Astrocyte of the cerebellum (primary cell): ENCODE results near the gene NOP53.
"Not testable (repeated sequence)": the region's sequence is repeated elsewhere in the genome, so short reads cannot be mapped to it uniquely, and the experiment has no call there.

Experiments used
- DNase-seq: peaks from one replicate; pipeline ENCODE4 v3.0.0-alpha.2; 2011; ENCODE audit warnings: low read depth
- H3K4me3 ChIP-seq: 2 replicates; pipeline ENCODE4 v1.5.1; 2011; ENCODE audit warnings: mild to moderate bottlenecking, low read depth, low read length, moderate library complexity
- CTCF ChIP-seq: IDR thresholded peaks from 2 replicates; pipeline ENCODE4 v1.5.1; 2012; ENCODE audit warnings: low read length, low read depth, moderate library complexity, mild to moderate bottlenecking; ENCODE audit errors: missing control alignments
- in situ Hi-C: cut with HindIII; loops from 2 replicates; pipeline ENCODE4 v1.10.0; 2017; ENCODE audit warnings: low sequenced_read_pairs

NOP53 gene

GRCh38 chr19:47719047-47719859 is 26.1 kb upstream of the NOP53 start:
- peak; percentile 84 for DNase-seq
- TF ChIP-seq CTCF: no peak
- in situ Hi-C loops: no loop called here
- peak overlapping the region; percentile 15 for H3K4me3 ChIP-seq

DNA sequence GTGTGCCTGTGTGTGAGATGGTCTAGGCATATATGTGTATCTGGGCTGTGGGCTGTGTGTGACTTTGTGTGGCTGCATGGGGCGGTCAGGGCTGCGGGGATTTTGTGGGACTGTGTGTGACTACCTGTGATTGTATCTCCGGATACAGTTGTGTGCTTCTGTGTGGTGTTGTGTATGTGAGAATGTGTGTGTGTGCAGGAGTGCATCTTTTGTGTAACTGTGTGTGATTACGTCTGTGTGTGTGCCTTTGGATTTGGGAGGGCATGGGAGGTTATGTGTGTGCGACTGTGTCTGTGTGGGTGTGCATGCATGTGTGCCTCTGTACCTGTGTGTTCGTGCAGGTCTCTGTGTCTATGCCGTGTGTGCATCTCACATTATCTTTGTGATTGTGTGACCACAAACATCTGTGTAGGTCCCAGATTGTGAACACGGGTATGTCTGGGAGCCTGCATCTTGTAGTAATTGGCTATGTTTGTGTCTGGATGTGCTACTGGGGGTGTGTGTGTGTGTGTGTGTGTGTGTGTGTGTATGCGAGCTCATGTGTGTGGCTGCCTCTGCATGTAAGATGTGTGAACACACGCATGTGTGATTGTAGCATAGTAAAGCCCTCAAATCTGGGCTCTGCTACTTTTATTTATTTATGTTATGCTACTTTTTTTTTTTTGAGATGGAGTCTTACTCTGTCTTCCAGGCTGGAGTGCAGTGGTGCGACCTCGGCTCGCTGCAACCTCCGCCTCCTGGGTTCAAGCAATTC is 24.5 kb upstream of the NOP53 start:
- in situ Hi-C loops: no loop called here
- DNase-seq: no peak
- no peak for TF ChIP-seq CTCF
- H3K4me3 ChIP-seq: no peak overlapping the region

GRCh38 chr19:47723581-47723940 is 21.8 kb upstream of the NOP53 start:
- TF ChIP-seq CTCF: no peak
- in situ Hi-C loops: no loop called here
- DNase-seq: no peak
- no peak overlapping the region for H3K4me3 ChIP-seq

- in situ Hi-C loops: no loop called here
- H3K4me3 ChIP-seq: no peak overlapping the region
- DNase-seq: no peak
- TF ChIP-seq CTCF: no peak
Observed at GRCh38 chr19:47725759-47726401, 19.5 kb upstream of the NOP53 start.

DNA sequence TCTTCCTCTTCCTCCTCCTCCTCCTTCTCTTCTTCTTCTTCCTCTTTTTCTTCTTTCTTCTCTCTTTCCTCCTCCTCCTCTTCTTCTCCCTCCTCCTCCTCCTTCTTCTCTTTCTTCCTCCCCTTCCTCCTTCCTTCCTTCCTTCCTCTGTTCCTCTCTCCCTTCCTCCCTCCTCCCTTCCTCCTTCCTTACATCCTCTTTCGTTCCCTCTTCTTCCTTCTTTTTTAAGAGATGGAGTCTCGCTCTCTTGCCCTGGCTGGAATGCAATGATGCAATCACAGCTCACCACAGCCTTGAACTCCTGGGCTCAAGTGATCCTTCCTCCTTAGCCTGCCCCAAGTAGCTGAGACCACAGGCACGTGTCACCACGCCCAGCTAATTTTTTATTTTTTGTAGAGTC is 18.9 kb upstream of the NOP53 start:
- no peak for TF ChIP-seq CTCF
- in situ Hi-C loops: no loop called here
- H3K4me3 ChIP-seq: no peak overlapping the region
- DNase-seq: no peak

DNA sequence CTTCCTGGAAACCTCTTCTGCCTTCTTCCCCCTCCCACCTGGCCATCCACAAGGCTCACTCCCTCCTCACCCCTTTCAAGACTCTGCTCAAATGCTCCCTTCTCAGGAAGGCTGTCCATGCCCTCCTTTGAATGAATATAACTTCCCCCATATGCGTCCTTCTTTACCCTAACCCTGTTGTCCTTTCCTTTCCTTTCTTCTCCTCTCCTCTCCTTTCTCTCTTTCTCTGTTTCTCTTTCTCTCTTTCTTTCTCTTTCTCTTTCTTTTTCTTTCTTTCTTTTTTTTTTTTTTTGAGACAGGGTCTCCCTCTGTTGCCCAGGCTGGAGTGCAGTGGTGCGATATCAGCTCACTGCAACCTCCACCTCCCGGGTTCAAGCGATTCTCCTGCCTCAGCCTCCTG is 17.1 kb upstream of the NOP53 start:
- DNase-seq, H3K4me3 ChIP-seq, in situ Hi-C loops: not testable (repeated sequence)

GRCh38 chr19:47729468-47729798 is 15.9 kb upstream of the NOP53 start:
- TF ChIP-seq CTCF: no peak
- peak overlapping the region; percentile 25 for H3K4me3 ChIP-seq
- in situ Hi-C loops: no loop called here
- no peak for DNase-seq
